SK-MEL-5 (cell line): Measurements from ENCODE around the gene USP5. TPM values are rescaled to one million over a fixed set of nuclear protein-coding genes. Genes with fewer than 3 reads are reported as not detected.

Experiments used
- DNase-seq: peaks from one replicate; pipeline ENCODE4 v3.0.0-alpha.2; 2016; ENCODE audit warnings: low read depth, low spot score
- in situ Hi-C: cut with HindIII; loops from 2 replicates; pipeline ENCODE4 v1.10.0; 2016; ENCODE audit warnings: low sequenced_read_pairs, high pct_unique_total_duplicates, low pct_unique_long_range_greater_than_20kb
- polyA plus RNA-seq, 2 experiments: library from polyadenylated mRNA; depleted of rRNA; stranded (reverse); fragments of >200 nt; gene quantifications; 2 replicates each; pipeline ENCODE4 v1.2.3, GENCODE V29; 2015
- total RNA-seq: library from RNA; depleted of rRNA; stranded (reverse); fragments of >200 nt; shearing (Covaris generic); gene quantifications from 2 replicates; pipeline ENCODE4 v1.2.3, GENCODE V29; 2014; rRNA removed

USP5 gene, protein sequence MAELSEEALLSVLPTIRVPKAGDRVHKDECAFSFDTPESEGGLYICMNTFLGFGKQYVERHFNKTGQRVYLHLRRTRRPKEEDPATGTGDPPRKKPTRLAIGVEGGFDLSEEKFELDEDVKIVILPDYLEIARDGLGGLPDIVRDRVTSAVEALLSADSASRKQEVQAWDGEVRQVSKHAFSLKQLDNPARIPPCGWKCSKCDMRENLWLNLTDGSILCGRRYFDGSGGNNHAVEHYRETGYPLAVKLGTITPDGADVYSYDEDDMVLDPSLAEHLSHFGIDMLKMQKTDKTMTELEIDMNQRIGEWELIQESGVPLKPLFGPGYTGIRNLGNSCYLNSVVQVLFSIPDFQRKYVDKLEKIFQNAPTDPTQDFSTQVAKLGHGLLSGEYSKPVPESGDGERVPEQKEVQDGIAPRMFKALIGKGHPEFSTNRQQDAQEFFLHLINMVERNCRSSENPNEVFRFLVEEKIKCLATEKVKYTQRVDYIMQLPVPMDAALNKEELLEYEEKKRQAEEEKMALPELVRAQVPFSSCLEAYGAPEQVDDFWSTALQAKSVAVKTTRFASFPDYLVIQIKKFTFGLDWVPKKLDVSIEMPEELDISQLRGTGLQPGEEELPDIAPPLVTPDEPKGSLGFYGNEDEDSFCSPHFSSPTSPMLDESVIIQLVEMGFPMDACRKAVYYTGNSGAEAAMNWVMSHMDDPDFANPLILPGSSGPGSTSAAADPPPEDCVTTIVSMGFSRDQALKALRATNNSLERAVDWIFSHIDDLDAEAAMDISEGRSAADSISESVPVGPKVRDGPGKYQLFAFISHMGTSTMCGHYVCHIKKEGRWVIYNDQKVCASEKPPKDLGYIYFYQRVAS
- 87.9 and 92.6 TPM in 2 replicates for total RNA-seq
- polyA plus RNA-seq (2015; cell fraction: cytosol; rRNA removed), result 79.8 and 97.6 TPM in 2 replicates
- 121 and 128 TPM in 2 replicates for polyA plus RNA-seq (2015; cell fraction: nucleus; rRNA removed)

DNA sequence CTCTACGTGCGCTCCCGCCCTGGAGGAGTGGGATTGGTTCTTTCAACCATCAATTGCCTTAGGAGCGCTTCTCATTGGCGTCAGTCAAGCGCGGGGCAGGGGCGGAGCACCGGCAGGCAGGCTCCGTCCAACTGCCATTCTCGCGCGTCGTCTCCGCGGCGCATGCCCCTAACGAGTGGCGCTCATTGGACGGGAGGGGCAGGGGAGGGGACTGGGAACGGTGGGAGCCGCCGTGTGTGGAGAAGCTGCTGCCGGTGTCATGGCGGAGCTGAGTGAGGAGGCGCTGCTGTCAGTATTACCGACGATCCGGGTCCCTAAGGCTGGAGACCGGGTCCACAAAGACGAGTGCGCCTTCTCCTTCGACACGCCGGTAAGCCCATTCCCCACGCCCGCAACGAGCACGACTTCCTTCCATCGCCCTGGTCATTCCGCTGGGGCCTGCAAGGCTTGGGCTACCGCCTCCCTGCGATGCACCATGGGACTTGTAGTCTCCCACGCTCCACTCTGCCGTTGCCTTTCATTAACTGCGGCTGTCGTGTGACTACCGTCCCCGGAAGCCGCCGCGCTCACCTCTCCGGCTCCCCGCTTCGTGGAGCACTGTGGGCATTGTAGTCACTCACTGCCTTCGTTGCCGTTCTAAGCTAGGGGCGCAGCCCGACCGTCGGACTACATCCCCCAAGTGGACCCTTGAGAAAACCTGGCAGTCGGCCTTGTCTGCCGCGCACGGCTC lies at the start of gene USP5:
Gene USP5 (plus strand): TSS at position 230 of the 730 bp plus-strand sequence. CDS start 30 bp downstream, at position 260.
- peak; percentile 100 for DNase-seq
- in situ Hi-C loops, result no loop called here

DNA sequence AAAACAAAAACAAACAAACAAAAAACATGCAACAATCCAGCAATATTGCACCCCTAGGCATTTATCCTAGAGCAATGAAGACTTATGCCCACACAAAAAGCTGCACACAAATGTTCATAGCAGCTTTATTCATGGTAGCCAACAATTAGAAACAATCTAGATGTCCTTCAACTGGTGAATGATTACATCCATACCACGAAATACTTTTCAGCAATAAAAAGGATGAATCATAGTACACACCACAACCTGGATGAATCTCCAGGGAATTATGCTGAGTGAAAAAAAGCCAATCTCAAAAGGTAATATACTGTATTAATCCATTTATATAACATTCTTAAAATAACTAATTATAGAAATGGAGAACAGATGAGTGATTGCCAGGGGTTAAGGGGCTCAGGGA lies 44.8 kb upstream of the USP5 start:
- in situ Hi-C loops, result no loop called here
- no peak for DNase-seq

DNA sequence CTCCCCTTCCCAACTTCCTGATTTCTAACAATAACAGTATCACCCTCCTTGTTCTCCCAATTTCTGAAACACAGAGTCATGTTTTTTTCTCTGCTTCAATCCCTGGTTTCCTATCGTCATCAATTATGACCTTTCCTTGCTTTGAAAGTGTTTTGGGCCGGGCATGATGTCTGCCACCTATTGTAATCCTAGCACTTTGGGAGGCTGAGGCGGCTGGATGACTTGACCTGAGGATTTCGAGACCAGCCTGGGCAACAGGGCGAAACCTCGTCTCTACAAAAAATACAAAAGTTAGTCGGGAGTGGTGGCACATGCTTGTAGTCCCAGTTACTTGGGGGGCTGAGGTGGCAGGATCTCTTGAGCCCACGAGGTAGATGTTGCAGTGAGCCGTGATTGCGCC lies 42.9 kb upstream of the USP5 start:
- no peak for DNase-seq
- in situ Hi-C loops, result no loop called here

DNA sequence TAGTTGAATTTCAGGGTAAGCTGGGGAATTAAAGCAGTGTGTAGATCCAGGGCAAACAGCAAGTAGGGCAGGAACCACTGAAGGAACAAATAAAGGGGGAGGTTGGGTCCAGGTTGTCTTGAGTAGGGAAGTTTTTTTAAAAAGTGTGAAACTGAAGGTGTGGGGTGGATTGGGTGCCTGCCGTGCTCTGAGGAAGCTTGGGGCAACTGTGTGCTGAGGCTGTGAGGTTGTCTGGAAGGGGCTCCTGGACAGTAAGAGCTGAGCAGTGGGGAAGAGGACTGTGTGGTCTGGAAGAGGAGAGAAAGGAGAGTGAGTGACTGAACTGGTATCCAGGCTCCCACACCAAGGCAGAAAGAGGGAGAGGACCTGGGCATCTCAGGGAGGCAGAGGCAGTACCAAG lies 41.2 kb upstream of the USP5 start:
- DNase-seq, result no peak
- in situ Hi-C loops, result no loop called here

DNA sequence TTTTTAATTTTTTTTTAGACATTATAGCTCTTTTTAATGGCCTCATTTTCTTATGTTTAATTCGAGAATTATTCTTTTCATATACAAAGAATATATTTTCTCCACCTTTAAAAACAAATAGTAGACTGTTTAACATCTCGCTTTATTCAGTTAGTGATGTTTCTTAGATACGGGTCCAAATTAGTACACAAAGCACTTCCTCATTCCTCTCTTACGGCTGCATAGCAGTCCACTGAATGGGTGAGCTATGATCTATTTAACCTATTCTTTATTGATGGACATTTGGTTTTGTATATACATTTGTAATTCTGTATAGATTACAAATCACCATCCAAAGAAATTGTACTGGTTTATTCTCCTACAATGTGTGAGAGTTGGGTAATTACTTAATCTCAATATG lies 38.6 kb upstream of the USP5 start:
- in situ Hi-C loops, result no loop called here
- no peak for DNase-seq

DNA sequence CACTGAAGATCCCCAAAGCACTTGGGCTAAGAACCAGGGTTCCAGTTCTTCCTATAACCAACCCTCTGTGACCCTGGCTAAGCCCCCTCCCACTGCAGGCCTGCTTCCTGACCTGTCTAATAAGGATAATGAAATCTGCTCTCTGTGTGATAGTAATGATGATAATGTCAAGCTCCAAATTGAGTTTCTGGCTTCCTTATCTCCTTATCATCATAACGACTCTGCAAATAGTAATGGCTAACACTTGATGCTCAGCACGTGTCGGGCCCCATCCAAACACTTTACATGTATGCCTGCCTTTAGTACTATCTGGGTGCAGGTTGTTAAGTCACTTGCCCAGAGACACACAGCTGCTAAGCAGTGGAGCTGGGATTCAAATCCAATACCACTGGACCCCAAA lies 35.4 kb upstream of the USP5 start:
- in situ Hi-C loops, result no loop called here
- no peak for DNase-seq

DNA sequence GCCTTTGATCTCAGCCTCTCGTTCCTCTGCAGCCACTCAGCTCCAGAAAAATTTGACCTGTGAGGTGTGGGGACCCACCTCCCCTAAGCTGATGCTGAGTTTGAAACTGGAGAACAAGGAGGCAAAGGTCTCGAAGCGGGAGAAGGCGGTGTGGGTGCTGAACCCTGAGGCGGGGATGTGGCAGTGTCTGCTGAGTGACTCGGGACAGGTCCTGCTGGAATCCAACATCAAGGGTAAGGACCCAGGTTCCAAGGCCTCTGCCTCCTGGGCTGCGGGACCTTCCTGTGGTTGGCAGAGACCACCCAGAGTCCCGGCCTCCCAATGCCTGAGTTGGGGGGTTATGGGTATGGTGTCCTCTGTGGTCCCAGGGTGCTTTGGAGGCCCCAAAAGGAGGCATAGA lies 34.9 kb upstream of the USP5 start:
- no peak for DNase-seq
- in situ Hi-C loops, result no loop called here

DNA sequence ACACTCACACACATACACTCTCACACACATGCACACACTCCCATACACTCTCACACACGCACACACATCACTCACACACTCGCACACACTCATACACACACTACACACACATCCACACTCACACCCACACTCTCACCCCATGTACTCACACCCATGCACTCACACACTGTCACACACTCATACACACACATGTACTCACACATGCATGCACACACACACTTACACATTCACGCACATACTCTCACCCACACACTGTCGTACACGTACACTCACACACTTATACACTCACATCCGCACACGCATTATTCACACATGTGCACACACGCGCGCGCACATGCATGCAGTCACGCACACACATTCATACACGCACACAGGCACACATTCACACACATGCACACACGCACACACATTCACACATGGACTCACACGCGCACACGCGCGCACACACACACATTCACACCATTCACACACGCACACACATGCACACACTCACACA lies 34.2 kb upstream of the USP5 start:
- DNase-seq, result no peak
- in situ Hi-C loops, result no loop called here

DNA sequence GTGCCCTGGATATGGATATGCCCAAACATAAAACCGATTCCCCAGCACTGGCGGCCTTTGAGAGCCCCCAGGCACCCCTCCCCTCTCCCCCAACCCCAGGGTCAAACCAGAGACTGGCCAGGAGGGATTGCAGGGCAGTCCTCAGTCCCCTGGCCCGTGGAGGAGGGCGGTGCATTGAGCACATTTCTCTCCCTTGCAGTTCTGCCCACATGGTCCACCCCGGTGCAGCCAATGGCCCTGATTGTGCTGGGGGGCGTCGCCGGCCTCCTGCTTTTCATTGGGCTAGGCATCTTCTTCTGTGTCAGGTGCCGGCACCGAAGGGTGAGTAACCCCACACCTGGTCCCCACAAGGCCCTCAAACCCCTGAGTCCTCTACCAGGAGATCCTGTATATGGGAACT lies 33.7 kb upstream of the USP5 start:
- in situ Hi-C loops, result no loop called here
- no peak for DNase-seq

DNA sequence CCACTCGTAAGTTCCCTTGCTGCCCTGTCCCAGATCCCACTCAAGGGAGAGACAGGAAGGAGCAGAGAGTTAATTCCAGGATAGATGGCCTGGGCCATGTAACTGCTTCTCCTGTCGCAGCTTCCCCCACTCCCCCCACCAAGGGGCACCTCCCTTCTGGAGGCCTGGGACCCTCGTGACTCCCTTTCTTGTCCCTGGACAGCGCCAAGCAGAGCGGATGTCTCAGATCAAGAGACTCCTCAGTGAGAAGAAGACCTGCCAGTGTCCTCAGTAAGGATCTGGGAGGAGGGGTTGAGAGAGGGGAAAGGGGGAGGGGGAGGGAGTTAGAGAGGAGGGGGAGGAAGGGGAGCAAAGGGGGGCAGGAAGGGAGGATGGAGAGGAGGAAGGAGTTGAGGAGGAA lies 33.3 kb upstream of the USP5 start:
- in situ Hi-C loops, result no loop called here
- no peak for DNase-seq

DNA sequence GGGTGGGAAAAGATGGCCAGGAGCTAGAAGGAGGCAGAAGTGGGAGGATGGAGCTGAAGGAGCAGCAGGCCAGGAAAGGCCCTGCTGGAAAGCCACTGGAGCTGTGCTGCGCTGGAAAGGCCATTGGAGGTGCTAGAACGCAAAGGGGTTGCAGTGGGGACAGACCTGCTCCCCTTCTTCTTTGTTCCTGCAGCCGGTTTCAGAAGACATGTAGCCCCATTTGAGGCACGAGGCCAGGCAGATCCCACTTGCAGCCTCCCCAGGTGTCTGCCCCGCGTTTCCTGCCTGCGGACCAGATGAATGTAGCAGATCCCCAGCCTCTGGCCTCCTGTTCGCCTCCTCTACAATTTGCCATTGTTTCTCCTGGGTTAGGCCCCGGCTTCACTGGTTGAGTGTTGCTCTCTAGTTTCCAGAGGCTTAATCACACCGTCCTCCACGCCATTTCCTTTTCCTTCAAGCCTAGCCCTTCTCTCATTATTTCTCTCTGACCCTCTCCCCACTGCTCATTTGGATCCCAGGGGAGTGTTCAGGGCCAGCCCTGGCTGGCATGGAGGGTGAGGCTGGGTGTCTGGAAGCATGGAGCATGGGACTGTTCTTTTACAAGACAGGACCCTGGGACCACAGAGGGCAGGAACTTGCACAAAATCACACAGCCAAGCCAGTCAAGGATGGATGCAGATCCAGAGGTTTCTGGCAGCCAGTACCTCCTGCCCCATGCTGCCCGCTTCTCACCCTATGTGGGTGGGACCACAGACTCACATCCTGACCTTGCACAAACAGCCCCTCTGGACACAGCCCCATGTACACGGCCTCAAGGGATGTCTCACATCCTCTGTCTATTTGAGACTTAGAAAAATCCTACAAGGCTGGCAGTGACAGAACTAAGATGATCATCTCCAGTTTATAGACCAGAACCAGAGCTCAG lies 32.6 kb upstream of the USP5 start:
- no peak for DNase-seq
- in situ Hi-C loops, result no loop called here

DNA sequence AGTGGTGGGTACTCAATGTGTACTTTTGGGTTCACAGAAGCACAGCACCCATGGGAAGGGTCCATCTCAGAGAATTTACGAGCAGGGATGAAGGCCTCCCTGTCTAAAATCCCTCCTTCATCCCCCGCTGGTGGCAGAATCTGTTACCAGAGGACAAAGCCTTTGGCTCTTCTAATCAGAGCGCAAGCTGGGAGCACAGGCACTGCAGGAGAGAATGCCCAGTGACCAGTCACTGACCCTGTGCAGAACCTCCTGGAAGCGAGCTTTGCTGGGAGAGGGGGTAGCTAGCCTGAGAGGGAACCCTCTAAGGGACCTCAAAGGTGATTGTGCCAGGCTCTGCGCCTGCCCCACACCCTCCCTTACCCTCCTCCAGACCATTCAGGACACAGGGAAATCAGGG lies 31.8 kb upstream of the USP5 start:
- in situ Hi-C loops, result no loop called here
- DNase-seq, result no peak

DNA sequence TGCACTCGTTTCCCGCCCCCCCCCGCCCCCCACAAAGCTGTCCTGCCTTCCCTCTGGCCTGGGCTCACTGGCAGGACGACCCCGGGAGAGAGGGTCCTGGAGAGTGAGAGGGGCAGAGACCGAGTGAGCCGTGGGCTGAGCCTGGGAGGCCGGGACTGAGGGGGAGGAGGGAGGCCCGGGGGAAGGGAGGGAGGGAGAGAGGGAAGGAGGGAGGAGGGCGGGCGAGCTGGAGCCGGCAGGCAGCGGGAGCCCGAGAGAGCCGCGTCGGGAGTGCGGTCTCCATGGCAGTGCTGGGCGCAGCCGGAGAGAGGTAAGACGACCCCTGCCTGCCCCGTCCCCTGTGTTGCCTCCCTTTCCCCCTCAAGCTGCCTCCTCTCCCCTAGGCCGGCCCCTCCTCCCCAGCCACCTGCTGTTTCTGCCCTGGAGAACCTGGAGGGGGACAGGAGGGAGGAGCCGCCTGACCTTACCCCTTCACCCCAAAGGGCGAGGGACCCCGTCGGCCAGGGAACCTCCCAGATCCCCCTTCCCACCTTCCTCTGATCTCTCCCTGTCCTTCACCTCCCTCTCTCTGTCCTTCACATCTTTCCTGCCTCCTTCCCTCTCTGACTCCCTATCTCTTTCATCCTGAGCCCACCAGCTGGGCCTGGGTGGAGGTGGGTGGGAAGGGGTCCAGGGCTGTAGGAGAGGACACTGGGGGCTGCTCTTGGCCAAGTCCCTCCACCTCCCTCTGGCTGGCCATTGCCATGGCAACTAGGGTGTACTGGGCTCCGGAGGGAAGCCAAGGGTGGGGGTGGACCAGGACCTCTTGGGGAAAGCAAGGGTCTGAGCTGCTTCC lies 30.1 kb upstream of the USP5 start, which contains the start of gene GPR162:
Gene GPR162 (plus strand): TSS at position 231 of the 835 bp plus-strand sequence. CDS start 2,078 bp downstream, outside the sequence.
- in situ Hi-C loops, result no loop called here
- no peak for DNase-seq

DNA sequence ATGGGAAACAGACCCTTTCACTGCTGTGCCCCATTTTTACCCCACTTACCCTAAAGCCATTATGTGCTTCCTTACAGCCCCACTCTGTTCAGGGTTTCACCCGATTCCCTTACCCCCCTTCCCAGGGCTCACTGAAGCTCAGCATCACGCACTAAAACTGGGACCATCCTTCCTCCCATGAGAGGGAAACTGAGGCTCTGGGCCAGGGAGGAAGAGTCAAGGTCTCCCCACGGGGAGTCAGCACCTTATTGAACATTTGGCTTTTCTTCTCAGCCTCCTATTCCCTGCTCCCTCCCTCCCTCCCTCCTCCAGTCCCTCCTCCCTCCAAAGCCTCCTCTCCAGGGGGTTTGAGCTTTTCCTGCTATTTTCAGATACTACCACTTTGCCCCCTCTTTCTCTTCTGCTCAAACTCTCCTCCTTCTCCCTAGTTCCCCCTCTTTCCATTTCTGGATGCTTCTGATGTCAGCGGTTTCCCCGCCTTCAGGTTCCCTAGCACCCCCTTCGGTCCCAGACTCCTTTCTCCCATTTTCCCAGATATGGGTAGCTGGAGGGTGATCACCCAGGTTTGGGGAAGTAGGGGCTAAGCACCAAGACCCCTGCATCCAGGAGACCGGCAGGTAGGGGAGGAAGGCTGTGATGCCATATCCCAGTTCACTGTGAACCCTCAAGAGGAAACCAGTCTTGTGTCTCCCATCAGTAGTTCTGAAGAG lies 29.4 kb upstream of the USP5 start:
- in situ Hi-C loops, result no loop called here
- no peak for DNase-seq
